CD4-positive, CD25-positive, alpha-beta regulatory T cell (primary cell): ENCODE measurements around the gene DNTT. TPM values are rescaled to one million over a fixed set of nuclear protein-coding genes. Genes with fewer than 3 reads are reported as not detected.

Source experiments
- polyA plus RNA-seq, 4 donors: library from polyadenylated mRNA; unstranded; fragments of 300-500 nt; fragmentation: Illumina TruSeq; gene quantifications; one replicate each; pipeline ENCODE4 v1.2.3, GENCODE V29; 2021
- total RNA-seq: library from RNA; stranded (reverse); gene quantifications from one replicate; pipeline ENCODE4 v1.2.3, GENCODE V29; 2022

The DNTT gene
- total and polyA plus RNA-seq, 5 donors from 2014 or later, result 0.24 TPM; not detected in 4

Other genes starting within 250 kb of the DNTT start
- 17.7 TPM for gene ZNF518A, start 174.1 kb upstream of the DNTT start, total RNA-seq
- 10 to 100 TPM in 2 of 4 donors, 1 to 10 TPM in 2; 9.5 to 14.1 (median 11.6) TPM for gene ZNF518A, start 174.1 kb upstream of the DNTT start, polyA plus RNA-seq
- 0.35 TPM for gene BLNK, start 32.9 kb upstream of the DNTT start, total RNA-seq
- gene BLNK, start 32.9 kb upstream of the DNTT start, polyA plus RNA-seq, result under 1 TPM in 1 of 4 donors, not detected in 3; 0.15 TPM
- gene OPALIN, start 54.6 kb downstream of the DNTT start, total RNA-seq, result not detected
- not detected for gene OPALIN, start 54.6 kb downstream of the DNTT start, polyA plus RNA-seq
- not detected for gene TLL2, start 209.5 kb downstream of the DNTT start, total RNA-seq
- not detected for gene TLL2, start 209.5 kb downstream of the DNTT start, polyA plus RNA-seq